ENCODE data around the gene KIAA1217.

Gene KIAA1217

DNA sequence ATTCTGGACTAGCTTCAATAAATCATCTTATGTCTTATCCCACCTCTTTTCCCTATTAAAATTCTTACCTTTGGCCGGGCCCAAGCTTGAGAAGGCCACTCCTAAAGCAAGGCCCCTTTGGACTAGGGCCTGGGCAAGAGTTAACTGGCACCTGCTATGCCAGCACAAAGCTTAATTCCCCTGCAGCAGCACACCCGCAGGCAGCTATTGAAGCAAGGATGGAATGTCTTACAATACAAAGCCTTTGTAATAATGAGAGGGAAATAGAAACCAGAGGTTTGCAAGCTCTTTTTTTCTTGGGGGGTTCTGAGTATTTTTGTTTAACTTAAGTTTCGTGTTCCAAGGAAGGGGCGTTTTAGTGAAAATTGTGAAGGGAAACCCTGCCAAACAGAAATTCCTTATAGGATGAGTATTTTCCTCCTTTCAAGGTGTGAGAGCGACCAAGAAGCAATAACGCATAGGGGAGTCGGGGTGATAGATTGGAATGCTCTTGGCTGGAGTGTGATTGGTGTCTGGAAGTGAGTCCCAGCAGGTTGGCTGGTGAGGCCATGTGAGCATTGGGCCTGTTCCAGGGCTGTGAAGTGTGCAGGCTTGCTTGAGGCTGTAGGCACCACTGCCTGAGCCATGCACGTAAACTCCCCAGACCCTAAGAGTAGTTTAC lies 148.5 kb downstream of the KIAA1217 start:
- TF ChIP-seq, protein P1, sequence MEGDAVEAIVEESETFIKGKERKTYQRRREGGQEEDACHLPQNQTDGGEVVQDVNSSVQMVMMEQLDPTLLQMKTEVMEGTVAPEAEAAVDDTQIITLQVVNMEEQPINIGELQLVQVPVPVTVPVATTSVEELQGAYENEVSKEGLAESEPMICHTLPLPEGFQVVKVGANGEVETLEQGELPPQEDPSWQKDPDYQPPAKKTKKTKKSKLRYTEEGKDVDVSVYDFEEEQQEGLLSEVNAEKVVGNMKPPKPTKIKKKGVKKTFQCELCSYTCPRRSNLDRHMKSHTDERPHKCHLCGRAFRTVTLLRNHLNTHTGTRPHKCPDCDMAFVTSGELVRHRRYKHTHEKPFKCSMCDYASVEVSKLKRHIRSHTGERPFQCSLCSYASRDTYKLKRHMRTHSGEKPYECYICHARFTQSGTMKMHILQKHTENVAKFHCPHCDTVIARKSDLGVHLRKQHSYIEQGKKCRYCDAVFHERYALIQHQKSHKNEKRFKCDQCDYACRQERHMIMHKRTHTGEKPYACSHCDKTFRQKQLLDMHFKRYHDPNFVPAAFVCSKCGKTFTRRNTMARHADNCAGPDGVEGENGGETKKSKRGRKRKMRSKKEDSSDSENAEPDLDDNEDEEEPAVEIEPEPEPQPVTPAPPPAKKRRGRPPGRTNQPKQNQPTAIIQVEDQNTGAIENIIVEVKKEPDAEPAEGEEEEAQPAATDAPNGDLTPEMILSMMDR (IDR thresholded peaks at IDR 0.05; ENCODE audit: borderline replicate concordance, control extremely low read depth, extremely low read depth, insufficient read depth, missing control alignments) = no peak
- no peak for DNase-seq (ENCODE audit: low spot score)
- in situ Hi-C loops (cut with MboI; ENCODE audit: low sequenced_read_pairs, unreplicated experiment) = no loop called here

DNA sequence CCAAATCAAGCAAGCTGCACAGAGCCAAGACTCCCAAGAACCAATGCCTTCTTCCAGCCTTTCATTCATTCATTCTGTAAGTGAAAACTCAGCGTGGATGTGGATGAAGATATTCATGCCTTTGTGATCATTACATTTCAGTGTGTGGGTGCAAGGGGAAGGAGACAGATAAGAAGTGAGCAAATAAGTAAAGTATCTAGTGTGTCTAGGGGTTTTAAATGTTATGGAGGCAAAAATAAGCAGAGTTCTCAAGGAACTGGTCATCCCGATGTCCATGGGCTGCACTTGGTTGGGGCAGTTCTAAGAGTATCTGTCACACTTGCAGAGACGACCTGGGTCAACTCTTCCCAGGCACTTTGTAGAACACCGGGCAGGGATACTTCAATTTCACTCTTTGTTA lies 149.1 kb downstream of the KIAA1217 start:
- in situ Hi-C loops (cut with MboI; ENCODE audit: low sequenced_read_pairs, unreplicated experiment) = no loop called here
- DNase-seq (ENCODE audit: low spot score) = no peak
- TF ChIP-seq, protein P1 (IDR thresholded peaks at IDR 0.05; ENCODE audit: borderline replicate concordance, control extremely low read depth, extremely low read depth, insufficient read depth, missing control alignments) = no peak

DNA sequence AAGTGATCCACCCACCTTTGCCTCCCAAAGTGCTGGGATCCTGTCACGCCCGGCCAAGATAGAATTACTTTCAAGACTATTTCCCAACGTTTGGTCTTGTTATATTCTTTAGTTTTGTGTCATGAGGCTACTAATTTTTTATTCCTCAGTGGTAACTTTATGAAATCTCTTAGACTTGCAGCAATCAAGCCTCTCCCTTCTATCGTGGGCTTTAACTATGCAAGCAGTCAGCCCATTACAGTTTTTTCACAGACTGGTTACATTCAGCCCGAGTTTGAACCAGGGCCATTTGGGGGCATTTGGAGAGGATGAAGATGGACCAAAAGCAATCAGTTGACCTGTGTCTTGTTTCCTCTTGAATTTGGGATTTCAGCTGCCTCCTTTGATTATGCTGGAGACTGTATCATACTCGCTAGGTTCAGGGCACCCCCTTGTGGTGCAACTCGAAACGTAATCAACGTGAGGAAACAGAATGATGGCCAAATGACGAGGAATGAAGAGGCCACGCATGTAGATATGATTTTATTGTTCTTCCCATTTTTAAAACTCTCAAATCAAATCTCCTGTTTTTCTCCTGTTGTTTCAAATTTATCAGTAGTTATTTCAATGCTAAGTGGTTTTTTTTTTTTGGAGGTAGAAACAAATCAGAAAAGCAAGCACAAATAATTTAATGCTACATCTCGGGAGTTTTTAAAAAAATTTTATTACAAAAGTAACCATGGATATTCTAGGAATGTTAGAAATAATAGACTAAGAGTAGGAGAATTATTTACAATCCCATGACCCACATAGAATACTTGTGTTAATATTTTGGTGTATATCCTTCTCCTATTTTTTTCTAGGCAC lies 151.6 kb downstream of the KIAA1217 start:
- in situ Hi-C loops (cut with MboI; ENCODE audit: low sequenced_read_pairs, unreplicated experiment) = loop anchor here (10.0 kb wide), 2 partner anchors 156 to 366 kb away; partner anchors contain the start of gene KIAA1217

DNA sequence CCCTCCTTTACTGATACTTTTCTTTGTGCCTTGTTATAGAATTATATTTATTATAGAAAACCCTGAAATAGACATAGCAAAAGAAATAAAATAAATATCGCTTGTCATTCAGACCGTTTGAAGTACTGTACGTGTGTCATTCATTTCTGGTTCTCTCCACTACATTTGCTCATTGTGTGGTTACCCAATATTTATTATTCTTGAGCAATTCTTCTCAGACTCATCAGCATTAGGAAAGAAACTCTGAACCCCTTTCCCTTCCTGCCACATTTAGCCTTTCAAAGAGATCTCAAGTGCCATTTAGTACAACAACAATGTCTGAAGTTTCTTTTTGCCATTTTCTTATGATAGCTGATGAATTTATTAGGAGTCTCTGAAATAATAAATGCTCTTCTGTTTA lies 154.1 kb downstream of the KIAA1217 start:
- in situ Hi-C loops (cut with MboI; ENCODE audit: low sequenced_read_pairs, unreplicated experiment) = loop anchor here (10.0 kb wide), 2 partner anchors 158 to 368 kb away; partner anchors contain the start of gene KIAA1217
- TF ChIP-seq, protein P1 (IDR thresholded peaks at IDR 0.05; ENCODE audit: borderline replicate concordance, control extremely low read depth, extremely low read depth, insufficient read depth, missing control alignments) = no peak
- DNase-seq (ENCODE audit: low spot score) = no peak

More for the DNA sequence above, 151.6 kb downstream of the KIAA1217 start:
- DNase-seq (ENCODE audit: low spot score) = peak; percentile 59
- TF ChIP-seq, protein P1 (IDR thresholded peaks at IDR 0.05; ENCODE audit: borderline replicate concordance, control extremely low read depth, extremely low read depth, insufficient read depth, missing control alignments) = peak; percentile 66

DNA sequence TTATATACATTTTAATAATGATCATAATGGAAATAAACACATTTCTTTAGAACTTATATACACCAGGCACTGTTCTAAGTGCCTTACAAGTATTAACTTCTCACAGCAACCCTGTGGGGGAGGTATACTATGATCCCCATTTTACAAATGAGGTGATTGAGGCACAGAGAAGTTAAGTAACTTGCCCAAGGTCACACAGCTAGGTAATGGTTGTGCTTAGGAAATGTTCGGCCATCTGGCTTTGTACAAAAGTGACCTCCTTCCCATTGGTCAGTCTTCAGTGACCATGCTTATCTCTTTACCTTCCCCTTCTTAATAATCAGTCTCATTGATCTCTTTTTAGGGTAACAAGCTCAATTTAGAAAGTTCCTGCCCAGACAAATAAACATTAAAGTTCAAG lies 158.8 kb downstream of the KIAA1217 start:
- no peak for DNase-seq (ENCODE audit: low spot score)
- in situ Hi-C loops (cut with MboI; ENCODE audit: low sequenced_read_pairs, unreplicated experiment) = loop anchor here (10.0 kb wide), 2 partner anchors 163 to 373 kb away; partner anchors contain the start of gene KIAA1217
- TF ChIP-seq, protein P1 (IDR thresholded peaks at IDR 0.05; ENCODE audit: borderline replicate concordance, control extremely low read depth, extremely low read depth, insufficient read depth, missing control alignments) = no peak

DNA sequence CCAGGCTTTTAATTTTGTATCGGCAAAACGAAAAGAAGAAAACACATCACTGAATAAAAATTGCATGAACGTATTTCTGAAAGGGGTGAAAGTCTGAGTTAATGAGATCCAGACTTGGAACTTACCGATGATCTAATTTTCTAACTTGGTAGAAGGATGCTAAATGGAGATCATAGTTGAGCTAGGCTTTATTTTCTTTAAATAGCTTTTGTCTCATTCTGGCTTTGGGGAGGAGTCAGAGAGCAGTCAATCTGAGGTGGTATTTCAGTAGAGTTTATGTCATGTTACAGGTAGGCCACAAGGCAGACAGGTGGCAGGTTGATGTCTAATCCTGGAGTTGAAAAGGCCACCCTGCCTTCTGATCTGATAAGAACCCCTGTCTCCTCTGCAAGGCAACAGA lies 161.9 kb downstream of the KIAA1217 start:
- in situ Hi-C loops (cut with MboI; ENCODE audit: low sequenced_read_pairs, unreplicated experiment) = no loop called here
- DNase-seq (ENCODE audit: low spot score) = no peak
- TF ChIP-seq, protein P1 (IDR thresholded peaks at IDR 0.05; ENCODE audit: borderline replicate concordance, control extremely low read depth, extremely low read depth, insufficient read depth, missing control alignments) = no peak
